Measurements from ENCODE around the gene PHLDB2.
A peak's percentile ranks its signal among the peaks of the same experiment; 100 is the strongest.

The PHLDB2 gene

DNA sequence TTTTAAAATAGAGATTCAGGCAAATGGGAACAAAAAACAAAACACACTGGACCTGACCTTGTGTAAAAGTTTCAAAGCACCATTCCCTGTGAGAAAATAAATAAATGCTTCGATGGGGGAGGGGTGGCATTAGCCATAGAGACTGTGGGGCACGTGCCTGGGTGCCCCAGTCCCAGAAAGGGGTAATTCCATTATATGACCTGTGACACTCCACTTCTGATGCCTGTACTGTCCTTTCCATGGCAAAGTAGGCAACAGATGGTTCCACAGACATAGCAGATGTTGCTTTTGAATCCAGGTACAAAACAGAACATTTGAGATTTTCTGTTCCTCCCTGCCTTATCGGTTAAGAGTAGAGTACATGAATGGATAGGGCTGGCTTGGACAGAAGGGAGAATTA, 3.9 kb downstream of the PHLDB2 start:
- H3K27ac ChIP-seq (ENCODE audit: low read depth, low read length), result no peak overlapping the region
- H3K4me3 ChIP-seq (ENCODE audit: low read depth, low read length), result no peak overlapping the region
- no peaks in the 10 kb centered on the region for H3K36me3 ChIP-seq (ENCODE audit: control insufficient read depth, insufficient read depth, low read length)
- no peak overlapping the region for H3K9ac ChIP-seq (ENCODE audit: low read depth, low read length)
- H3K27me3 ChIP-seq (ENCODE audit: control insufficient read depth, insufficient read depth, low read length), result peaks cover 43% of the 10 kb centered on the region
- H3K9me3 ChIP-seq (ENCODE audit: control insufficient read depth, insufficient read depth, low read length), result no peaks in the 10 kb centered on the region
- peaks cover 53% of the 10 kb centered on the region for H3K4me1 ChIP-seq (ENCODE audit: control insufficient read depth, insufficient read depth, low read length)

DNA sequence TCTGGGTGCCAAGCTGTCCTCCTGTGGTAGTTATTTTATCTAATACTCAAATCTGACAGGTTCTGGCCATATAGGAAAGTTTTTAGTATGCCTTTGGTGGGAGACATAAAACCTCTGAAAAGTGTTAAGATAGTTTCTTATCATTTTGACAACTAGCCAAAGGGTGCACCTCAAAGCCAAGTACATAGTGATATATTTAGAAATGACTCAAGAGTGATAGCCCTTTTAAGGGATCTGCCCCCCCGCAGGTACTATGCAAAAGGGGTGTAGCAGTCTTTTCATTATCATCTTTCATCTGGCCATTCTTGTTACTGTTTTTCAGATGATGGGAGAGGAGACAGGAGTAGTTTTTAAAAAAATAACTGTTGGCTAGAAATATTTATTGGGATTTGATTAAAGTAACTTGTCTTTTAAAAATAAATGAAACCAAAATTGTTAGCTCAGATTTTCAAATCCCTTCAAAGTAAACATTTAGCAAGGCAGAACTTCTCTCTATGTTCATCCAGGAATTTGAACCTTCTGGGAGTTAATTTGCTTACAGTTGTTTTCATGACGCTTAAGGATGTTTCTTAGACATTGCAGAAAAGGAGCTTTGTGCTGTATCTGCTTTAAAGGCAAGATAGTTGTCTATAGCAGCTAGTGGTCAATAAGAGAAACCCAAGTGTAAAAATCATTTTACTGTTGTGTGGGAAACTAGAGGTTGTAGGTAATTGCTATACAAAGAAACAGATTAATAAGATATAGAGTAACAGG, 5.1 kb downstream of the PHLDB2 start:
- peak overlapping the region; percentile 32 for H3K27ac ChIP-seq (ENCODE audit: low read depth, low read length)
- H3K4me1 ChIP-seq (ENCODE audit: control insufficient read depth, insufficient read depth, low read length), result peaks cover 52% of the 10 kb centered on the region
- no peaks in the 10 kb centered on the region for H3K9me3 ChIP-seq (ENCODE audit: control insufficient read depth, insufficient read depth, low read length)
- H3K9ac ChIP-seq (ENCODE audit: low read depth, low read length), result no peak overlapping the region
- H3K36me3 ChIP-seq (ENCODE audit: control insufficient read depth, insufficient read depth, low read length), result no peaks in the 10 kb centered on the region
- peaks cover 35% of the 10 kb centered on the region for H3K27me3 ChIP-seq (ENCODE audit: control insufficient read depth, insufficient read depth, low read length)
- no peak overlapping the region for H3K4me3 ChIP-seq (ENCODE audit: low read depth, low read length)

DNA sequence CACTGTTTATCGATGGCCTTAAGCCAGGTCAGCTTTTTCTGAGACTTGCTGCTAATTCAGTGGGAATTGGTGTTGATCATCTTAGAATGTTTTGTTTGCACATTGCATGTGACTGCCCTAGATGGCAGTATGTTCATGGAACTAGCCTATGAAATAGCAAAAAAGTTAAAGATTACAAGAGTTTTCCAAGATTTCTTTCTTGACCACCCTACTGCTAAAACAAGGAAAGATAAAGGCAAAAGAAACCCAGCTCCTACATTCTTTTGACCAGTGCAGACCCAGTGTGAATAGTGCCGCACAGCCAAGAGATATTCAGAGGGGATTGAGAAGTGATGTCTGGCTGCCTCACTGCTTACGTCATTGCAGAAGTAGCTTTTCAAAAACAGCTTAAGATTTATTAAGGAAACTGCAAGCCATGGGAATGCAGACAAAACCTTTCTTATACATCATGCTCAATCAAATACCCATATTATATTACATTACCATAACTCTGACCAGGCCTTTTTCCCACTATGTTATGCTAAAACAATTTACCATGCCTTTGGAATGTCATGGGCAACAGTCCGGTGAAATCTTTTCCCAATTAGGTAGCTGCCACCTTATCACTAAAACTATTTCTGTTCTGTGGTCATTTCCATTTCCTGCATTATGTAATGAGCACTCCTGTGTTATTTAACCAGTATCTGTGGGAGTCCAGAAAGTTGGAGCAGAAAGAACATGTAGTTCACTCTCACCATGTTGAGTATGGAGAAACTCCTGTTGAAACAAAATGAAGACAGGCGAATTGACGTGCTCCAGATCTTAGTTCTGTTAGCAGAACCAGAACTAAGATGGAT, 6.0 kb downstream of the PHLDB2 start:
- no peaks in the 10 kb centered on the region for H3K9me3 ChIP-seq (ENCODE audit: control insufficient read depth, insufficient read depth, low read length)
- no peaks in the 10 kb centered on the region for H3K36me3 ChIP-seq (ENCODE audit: control insufficient read depth, insufficient read depth, low read length)
- H3K4me3 ChIP-seq (ENCODE audit: low read depth, low read length), result no peak overlapping the region
- no peak overlapping the region for H3K9ac ChIP-seq (ENCODE audit: low read depth, low read length)
- H3K27ac ChIP-seq (ENCODE audit: low read depth, low read length), result peak overlapping the region; percentile 14
- peaks cover 53% of the 10 kb centered on the region for H3K4me1 ChIP-seq (ENCODE audit: control insufficient read depth, insufficient read depth, low read length)
- H3K27me3 ChIP-seq (ENCODE audit: control insufficient read depth, insufficient read depth, low read length), result peaks cover 35% of the 10 kb centered on the region

DNA sequence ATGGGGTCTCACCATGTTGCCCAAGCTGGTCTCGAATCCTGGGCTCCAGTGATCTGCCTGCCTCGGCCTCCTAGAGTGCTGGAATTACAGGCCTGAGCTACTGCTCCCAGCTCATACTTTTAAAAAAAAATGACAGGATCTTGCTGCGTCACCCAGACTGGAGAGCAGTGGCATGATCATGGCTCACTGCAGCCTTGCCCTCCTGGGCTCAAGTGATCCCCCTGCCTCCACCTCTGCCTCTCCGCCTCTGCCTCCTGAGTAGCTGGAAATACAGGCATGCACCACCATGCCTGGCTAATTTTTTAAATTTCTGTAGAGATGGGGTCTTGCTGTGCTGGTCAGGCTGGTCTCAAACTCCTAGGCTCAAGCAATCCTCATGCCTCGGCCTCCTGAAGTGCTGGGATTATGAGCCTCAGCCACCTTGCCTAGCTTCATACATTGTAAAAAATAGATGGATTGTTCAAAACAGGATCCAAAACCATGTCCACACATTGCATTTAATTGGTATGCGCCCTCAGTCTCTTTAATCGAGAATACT, 8.9 kb downstream of the PHLDB2 start:
- Histone ChIP-seq H3K27ac (ENCODE audit: low read depth, low read length) (no peak overlapping the region), H3K9me3 (ENCODE audit: control insufficient read depth, insufficient read depth, low read length) (no peaks in the 10 kb centered on the region), H3K9ac (ENCODE audit: low read depth, low read length) (no peak overlapping the region), H3K27me3 (ENCODE audit: control insufficient read depth, insufficient read depth, low read length) (peaks cover 11% of the 10 kb centered on the region), H3K4me3 (ENCODE audit: low read depth, low read length) (no peak overlapping the region), H3K4me1 (ENCODE audit: control insufficient read depth, insufficient read depth, low read length) (peaks cover 49% of the 10 kb centered on the region), H3K36me3 (ENCODE audit: control insufficient read depth, insufficient read depth, low read length) (no peaks in the 10 kb centered on the region)

DNA sequence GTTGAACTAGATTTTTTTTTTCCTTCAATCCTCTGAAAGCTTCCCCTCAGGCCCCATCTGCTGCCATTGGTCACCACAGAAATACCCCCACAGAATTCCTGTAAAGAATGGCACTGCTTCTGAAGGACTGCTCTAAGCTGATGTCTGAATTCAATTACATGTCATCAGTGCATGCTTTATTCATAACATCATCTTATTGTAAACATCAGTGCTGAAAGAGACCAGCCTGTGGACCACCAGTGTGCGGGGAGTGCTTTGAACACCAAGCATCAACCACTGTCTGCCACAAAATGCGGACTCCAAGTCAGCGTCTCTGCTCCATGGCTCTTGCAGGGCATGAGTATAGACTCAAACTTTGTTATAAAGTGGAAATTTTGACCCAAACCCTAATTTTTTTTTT, 11.6 kb downstream of the PHLDB2 start:
- Histone ChIP-seq H3K27me3 (ENCODE audit: control insufficient read depth, insufficient read depth, low read length) (no peaks in the 10 kb centered on the region), H3K4me1 (ENCODE audit: control insufficient read depth, insufficient read depth, low read length) (peaks cover 28% of the 10 kb centered on the region), H3K9me3 (ENCODE audit: control insufficient read depth, insufficient read depth, low read length) (no peaks in the 10 kb centered on the region), H3K27ac (ENCODE audit: low read depth, low read length) (no peak overlapping the region), H3K36me3 (ENCODE audit: control insufficient read depth, insufficient read depth, low read length) (no peaks in the 10 kb centered on the region), H3K4me3 (ENCODE audit: low read depth, low read length) (no peak overlapping the region), H3K9ac (ENCODE audit: low read depth, low read length) (no peak overlapping the region)

DNA sequence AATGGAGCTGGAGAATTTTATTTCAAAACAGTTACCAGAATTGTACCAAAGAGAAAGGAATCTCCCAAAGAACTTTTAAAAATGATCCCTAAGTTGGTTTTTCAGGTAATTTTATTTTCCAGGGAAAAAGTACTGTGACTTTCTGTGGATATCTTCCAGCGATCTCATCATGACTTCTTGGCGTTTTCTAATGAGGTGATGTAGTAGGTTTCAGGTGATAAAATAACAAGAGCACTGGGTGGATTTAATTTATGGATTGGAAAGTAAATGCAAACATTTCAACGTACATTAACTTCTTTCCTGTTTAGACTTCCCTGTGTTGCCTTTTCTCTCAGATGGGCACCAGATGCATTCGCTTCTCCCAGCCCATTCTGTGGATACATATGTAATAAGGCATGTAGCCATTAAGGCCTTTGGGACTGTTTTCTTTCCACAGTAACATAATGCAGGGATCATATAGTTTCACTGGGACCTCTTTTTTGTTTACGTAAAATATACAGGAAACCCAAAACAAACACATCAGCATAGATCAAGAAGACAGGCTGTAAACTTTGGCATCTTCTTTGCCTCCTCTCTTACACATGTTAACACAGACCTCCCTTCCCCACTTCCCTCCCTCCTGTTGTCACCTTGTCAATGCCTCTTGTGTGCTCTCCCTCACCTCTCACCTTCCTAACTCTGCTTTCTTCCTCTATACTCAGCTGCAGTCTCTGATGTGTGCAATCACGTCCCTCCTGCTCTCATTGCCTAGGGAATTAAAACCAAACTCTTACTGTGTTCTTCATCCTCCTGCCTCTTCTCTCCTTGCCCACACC, 13.0 kb downstream of the PHLDB2 start:
- no peak overlapping the region for H3K27ac ChIP-seq (ENCODE audit: low read depth, low read length)
- no peak overlapping the region for H3K9ac ChIP-seq (ENCODE audit: low read depth, low read length)
- no peaks in the 10 kb centered on the region for H3K36me3 ChIP-seq (ENCODE audit: control insufficient read depth, insufficient read depth, low read length)
- H3K9me3 ChIP-seq (ENCODE audit: control insufficient read depth, insufficient read depth, low read length), result no peaks in the 10 kb centered on the region
- no peak overlapping the region for H3K4me3 ChIP-seq (ENCODE audit: low read depth, low read length)
- no peaks in the 10 kb centered on the region for H3K27me3 ChIP-seq (ENCODE audit: control insufficient read depth, insufficient read depth, low read length)
- H3K4me1 ChIP-seq (ENCODE audit: control insufficient read depth, insufficient read depth, low read length), result peaks cover 28% of the 10 kb centered on the region

DNA sequence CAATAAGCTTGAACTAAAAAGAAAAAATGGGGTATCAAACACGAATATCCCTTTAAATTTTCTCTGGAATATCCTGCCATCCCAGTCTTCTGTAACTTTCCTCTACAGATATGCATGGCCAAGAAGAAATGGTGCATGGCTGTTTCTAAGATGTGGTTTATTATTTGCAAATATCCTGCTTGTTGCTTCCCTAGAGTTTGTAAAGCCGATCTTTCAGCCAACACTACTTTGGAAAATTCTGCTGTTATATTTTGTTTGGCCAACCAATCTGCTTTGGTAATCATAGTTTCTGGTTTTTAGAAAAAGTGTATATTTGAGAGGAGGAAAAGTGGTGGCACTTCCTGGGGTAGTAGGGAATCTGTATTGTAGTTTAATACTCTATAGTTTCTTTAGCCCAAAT, 13.9 kb downstream of the PHLDB2 start:
- Histone ChIP-seq H3K4me3 (ENCODE audit: low read depth, low read length) (no peak overlapping the region), H3K27me3 (ENCODE audit: control insufficient read depth, insufficient read depth, low read length) (no peaks in the 10 kb centered on the region), H3K9me3 (ENCODE audit: control insufficient read depth, insufficient read depth, low read length) (no peaks in the 10 kb centered on the region), H3K27ac (ENCODE audit: low read depth, low read length) (no peak overlapping the region), H3K36me3 (ENCODE audit: control insufficient read depth, insufficient read depth, low read length) (no peaks in the 10 kb centered on the region), H3K9ac (ENCODE audit: low read depth, low read length) (no peak overlapping the region), H3K4me1 (ENCODE audit: control insufficient read depth, insufficient read depth, low read length) (peaks cover 28% of the 10 kb centered on the region)

DNA sequence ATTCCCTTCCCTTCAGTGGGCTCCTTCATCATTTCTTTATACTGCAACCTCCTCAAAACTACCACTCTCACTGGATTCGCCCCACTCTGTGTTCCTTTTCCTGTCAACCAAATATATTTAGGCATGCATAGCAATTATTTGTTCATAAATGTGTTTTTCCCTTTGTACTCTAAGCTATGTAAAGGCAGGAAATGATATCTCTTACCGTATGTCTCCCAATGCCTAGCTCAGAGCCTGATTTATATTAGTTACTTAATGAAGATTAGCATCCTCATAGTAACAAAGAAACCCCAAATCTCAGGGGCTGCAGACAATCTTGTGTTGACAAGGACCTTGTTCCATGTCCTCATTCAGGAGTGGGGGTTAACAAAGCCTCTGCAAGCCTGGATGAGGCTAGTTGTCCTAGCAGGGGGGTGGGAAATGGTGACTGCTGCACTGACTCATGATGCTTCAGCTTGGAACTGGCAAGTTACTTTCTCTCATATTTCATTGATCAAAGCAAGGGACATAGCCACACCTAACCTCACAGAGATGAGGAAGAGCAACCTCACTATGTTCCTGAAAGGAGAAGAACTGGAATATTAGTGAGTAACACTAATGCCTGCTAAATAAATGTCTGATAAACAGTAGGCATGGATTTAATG, 15.2 kb downstream of the PHLDB2 start:
- peak overlapping the region; percentile 44 for H3K27ac ChIP-seq (ENCODE audit: low read depth, low read length)
- no peaks in the 10 kb centered on the region for H3K9me3 ChIP-seq (ENCODE audit: control insufficient read depth, insufficient read depth, low read length)
- no peak overlapping the region for H3K4me3 ChIP-seq (ENCODE audit: low read depth, low read length)
- no peaks in the 10 kb centered on the region for H3K36me3 ChIP-seq (ENCODE audit: control insufficient read depth, insufficient read depth, low read length)
- peaks cover 23% of the 10 kb centered on the region for H3K4me1 ChIP-seq (ENCODE audit: control insufficient read depth, insufficient read depth, low read length)
- no peak overlapping the region for H3K9ac ChIP-seq (ENCODE audit: low read depth, low read length)
- no peaks in the 10 kb centered on the region for H3K27me3 ChIP-seq (ENCODE audit: control insufficient read depth, insufficient read depth, low read length)

DNA sequence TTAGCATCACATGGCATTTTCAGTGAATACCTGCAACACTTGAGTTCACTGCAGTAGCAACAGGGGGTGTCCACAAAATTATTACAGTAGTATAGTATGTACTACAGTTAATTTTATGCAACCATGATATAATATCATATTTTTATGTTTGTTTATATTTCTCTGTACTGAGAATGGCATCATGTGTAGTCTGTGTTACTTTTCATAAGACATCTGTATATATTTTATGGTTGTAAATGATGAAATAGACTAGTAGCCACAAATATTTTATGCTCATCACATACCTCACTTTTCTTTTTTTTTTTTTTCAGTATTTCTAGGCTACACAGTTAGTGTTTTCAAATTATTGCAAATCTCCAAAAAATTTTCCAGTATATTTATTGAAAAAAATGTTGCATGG, 22.4 kb downstream of the PHLDB2 start:
- Histone ChIP-seq H3K4me1 (ENCODE audit: control insufficient read depth, insufficient read depth, low read length) (peaks cover 3% of the 10 kb centered on the region; the same call in 1 of the 2 replicates), H3K9me3 (ENCODE audit: control insufficient read depth, insufficient read depth, low read length) (no peaks in the 10 kb centered on the region), H3K36me3 (ENCODE audit: control insufficient read depth, insufficient read depth, low read length) (peaks cover 6% of the 10 kb centered on the region; the same call in 1 of the 2 replicates), H3K27ac (ENCODE audit: low read depth, low read length) (no peak overlapping the region), H3K4me3 (ENCODE audit: low read depth, low read length) (no peak overlapping the region), H3K9ac (ENCODE audit: low read depth, low read length) (no peak overlapping the region), H3K27me3 (ENCODE audit: control insufficient read depth, insufficient read depth, low read length) (no peaks in the 10 kb centered on the region)

DNA sequence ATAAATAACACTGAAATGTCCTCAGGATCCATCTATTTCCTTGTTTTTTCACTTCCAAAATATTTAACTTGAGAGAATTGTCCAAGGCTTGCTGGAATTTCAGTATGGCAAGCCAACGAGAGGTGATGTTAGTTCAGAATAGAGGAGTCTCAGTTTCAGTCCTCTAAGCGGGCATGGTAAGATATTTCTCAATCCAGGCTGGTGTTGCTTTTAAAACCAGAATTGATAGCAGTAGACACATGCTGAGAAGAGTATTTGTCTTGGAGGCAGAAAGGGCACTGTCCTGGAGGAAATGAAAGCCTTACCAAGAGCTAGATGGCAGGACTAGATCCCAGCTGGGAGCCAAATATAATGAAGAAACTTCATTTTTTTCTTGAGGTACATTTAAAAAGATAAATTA, 23.1 kb downstream of the PHLDB2 start:
- H3K9ac ChIP-seq (ENCODE audit: low read depth, low read length), result no peak overlapping the region
- H3K27me3 ChIP-seq (ENCODE audit: control insufficient read depth, insufficient read depth, low read length), result no peaks in the 10 kb centered on the region
- no peak overlapping the region for H3K27ac ChIP-seq (ENCODE audit: low read depth, low read length)
- no peaks in the 10 kb centered on the region for H3K9me3 ChIP-seq (ENCODE audit: control insufficient read depth, insufficient read depth, low read length)
- peaks cover 3% of the 10 kb centered on the region; the same call in 1 of the 2 replicates for H3K4me1 ChIP-seq (ENCODE audit: control insufficient read depth, insufficient read depth, low read length)
- no peak overlapping the region for H3K4me3 ChIP-seq (ENCODE audit: low read depth, low read length)
- H3K36me3 ChIP-seq (ENCODE audit: control insufficient read depth, insufficient read depth, low read length), result peaks cover 6% of the 10 kb centered on the region; the same call in 1 of the 2 replicates

Data from HUES48 (cell line).